BJ (cell line): ENCODE data around the gene MTG2. TPM values are rescaled to one million over a fixed set of nuclear protein-coding genes. Genes with fewer than 3 reads are reported as not detected.

Experiments
- CTCF ChIA-PET: fragments of 350-600 bp; formaldehyde crosslinking; extraction: SDS; loops from one replicate; lab custom pipeline; 2021; ENCODE audit warnings: antibody characterized with exemption, inconsistent platforms; lab: Yijun Ruan, JAX
- POLR2A ChIA-PET: fragments of 300-600 bp; sonication (Branson Sonifier 250); formaldehyde crosslinking; extraction: SDS; loops from one replicate; lab custom pipeline; 2021; ENCODE audit warnings: antibody characterized with exemption; lab: Charles Lee
- DNase-seq: peaks from one replicate; pipeline ENCODE4 v3.0.0-alpha.2; 2011; ENCODE audit warnings: low read depth
- H3K27me3 ChIP-seq: 2 replicates; pipeline ENCODE4 v1.6.0; 2011; ENCODE audit warnings: low read length; ENCODE audit not compliant: control insufficient read depth, insufficient read depth
- H3K36me3 ChIP-seq: 2 replicates; pipeline ENCODE4 v1.5.1; 2011; ENCODE audit warnings: low read length; ENCODE audit not compliant: control insufficient read depth, insufficient read depth
- H3K4me3 ChIP-seq: 2 replicates; pipeline ENCODE4 v1.5.1; 2011; ENCODE audit warnings: low read depth, mild to moderate bottlenecking, control low read depth, low read length
- polyA minus RNA-seq: library from RNA; depleted of rRNA, polyadenylated mRNA; stranded (reverse); fragments of >200 nt; gene quantifications from 2 replicates; pipeline ENCODE4 v1.2.3, GENCODE V29; 2011; rRNA and poly(A)+ RNA removed
- polyA plus RNA-seq: library from polyadenylated mRNA; depleted of rRNA; stranded (reverse); fragments of >200 nt; gene quantifications from 2 replicates; pipeline ENCODE4 v1.2.3, GENCODE V29; 2011; rRNA removed
- TF ChIP-seq, protein P1 (sequence below): IDR thresholded peaks from 2 replicates; pipeline ENCODE4 v1.5.1; 2011; ENCODE audit warnings: low read depth, mild to moderate bottlenecking, control low read depth, inconsistent platforms, low read length, moderate library complexity; ENCODE audit not compliant: insufficient read depth

The MTG2 gene, protein sequence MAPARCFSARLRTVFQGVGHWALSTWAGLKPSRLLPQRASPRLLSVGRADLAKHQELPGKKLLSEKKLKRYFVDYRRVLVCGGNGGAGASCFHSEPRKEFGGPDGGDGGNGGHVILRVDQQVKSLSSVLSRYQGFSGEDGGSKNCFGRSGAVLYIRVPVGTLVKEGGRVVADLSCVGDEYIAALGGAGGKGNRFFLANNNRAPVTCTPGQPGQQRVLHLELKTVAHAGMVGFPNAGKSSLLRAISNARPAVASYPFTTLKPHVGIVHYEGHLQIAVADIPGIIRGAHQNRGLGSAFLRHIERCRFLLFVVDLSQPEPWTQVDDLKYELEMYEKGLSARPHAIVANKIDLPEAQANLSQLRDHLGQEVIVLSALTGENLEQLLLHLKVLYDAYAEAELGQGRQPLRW
- polyA plus RNA-seq (17.6 and 19.3 TPM in 2 replicates), polyA minus RNA-seq (9.1 and 12.5 TPM in 2 replicates)

GRCh38 chr20:62182469-62183425 lies at the start of gene MTG2:
Gene MTG2 (plus strand): TSS chr20:62183028. CDS start chr20:62193421, 10,393 bp downstream.
- Histone ChIP-seq H3K36me3 (peaks cover 5% of the 10 kb centered on the region), H3K4me3 (peak within 1 kb of the TSS; percentile 98), H3K27me3 (no peaks in the 10 kb centered on the region)
- TF ChIP-seq, protein P1, sequence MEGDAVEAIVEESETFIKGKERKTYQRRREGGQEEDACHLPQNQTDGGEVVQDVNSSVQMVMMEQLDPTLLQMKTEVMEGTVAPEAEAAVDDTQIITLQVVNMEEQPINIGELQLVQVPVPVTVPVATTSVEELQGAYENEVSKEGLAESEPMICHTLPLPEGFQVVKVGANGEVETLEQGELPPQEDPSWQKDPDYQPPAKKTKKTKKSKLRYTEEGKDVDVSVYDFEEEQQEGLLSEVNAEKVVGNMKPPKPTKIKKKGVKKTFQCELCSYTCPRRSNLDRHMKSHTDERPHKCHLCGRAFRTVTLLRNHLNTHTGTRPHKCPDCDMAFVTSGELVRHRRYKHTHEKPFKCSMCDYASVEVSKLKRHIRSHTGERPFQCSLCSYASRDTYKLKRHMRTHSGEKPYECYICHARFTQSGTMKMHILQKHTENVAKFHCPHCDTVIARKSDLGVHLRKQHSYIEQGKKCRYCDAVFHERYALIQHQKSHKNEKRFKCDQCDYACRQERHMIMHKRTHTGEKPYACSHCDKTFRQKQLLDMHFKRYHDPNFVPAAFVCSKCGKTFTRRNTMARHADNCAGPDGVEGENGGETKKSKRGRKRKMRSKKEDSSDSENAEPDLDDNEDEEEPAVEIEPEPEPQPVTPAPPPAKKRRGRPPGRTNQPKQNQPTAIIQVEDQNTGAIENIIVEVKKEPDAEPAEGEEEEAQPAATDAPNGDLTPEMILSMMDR, result no peak
- DNase-seq, result peak; percentile 71
- POLR2A ChIA-PET, result no interaction called here
- CTCF ChIA-PET, result no interaction called here

DNA sequence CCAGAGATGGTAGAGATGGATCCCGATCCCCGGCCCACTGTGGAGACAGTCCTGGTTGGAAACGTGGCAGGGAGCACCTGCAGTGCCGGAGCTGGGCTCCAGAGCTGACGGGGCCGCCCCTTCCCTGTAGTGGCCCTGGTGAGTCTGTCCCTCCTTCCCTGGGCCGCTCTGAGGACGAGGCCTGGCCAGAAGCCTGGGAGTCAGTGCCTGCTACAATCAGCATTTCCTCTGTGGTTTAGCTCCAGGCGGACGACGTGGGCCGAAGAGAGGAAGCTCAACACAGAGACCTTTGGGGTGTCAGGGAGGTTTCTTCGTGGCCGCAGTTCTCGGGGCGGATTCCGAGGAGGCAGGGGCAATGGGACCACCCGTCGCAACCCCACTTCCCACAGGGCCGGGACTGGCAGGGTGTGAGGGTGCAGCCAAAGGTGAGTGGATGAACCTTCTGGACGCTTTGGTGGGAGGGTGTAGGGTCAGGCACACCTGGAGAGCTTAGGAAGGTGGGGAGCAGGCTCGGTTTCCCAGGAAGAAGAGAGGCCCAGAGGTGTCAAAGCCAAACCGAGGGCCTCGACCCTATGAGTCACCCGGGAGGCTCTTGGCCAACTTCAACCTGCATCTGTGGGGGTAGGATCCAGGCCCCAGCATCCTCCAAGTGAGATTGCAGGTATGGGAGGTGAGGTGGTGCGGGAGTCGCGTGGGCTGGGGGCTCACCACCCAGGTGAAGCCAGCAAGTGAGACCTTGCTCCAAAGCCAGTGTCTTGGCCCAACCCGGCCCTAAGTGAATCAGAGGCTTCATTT lies 49.6 kb upstream of the MTG2 start:
- CTCF ChIA-PET, result interaction anchor here (0.7 to 3.1 kb wide), 5 partner anchors 10 to 107 kb away, joined by 3 to 14 read pairs (median 4); partner anchors contain the start of genes PSMA7 and SS18L1
- POLR2A ChIA-PET, result no interaction called here
- no peak for DNase-seq
- TF ChIP-seq, protein P1, result no peak
- Histone ChIP-seq H3K4me3 (no peak overlapping the region), H3K36me3 (peaks cover 62% of the 10 kb centered on the region), H3K27me3 (no peaks in the 10 kb centered on the region)

DNA sequence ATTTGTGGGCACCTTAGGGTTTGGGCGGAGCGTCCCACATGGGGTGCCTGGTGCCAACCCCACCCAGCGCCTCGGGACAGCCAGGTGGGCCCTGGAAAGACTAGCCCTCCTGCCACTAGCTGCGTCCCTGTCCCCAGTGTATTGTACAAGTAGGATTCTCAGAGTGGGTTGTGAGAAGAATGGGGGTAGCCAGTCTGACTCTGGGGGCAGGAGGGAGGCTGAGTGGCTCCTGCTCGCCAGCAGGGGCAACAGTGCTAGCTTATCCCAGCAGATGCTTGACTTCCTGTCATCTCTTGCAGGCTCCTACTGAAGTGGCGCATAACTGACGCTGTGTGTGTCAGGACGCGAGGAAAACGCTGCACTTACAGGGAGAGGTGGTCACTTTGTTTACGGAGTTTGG lies 49.0 kb upstream of the MTG2 start:
- Histone ChIP-seq H3K36me3 (peaks cover 60% of the 10 kb centered on the region), H3K4me3 (no peak overlapping the region), H3K27me3 (no peaks in the 10 kb centered on the region)
- ChIA-PET CTCF (interaction anchor here (3.1 kb wide), 1 partner anchor 107 kb away, joined by 14 read pairs; no protein-coding TSS in a partner anchor), POLR2A (no interaction called here)
- TF ChIP-seq, protein P1, result no peak
- no peak for DNase-seq

DNA sequence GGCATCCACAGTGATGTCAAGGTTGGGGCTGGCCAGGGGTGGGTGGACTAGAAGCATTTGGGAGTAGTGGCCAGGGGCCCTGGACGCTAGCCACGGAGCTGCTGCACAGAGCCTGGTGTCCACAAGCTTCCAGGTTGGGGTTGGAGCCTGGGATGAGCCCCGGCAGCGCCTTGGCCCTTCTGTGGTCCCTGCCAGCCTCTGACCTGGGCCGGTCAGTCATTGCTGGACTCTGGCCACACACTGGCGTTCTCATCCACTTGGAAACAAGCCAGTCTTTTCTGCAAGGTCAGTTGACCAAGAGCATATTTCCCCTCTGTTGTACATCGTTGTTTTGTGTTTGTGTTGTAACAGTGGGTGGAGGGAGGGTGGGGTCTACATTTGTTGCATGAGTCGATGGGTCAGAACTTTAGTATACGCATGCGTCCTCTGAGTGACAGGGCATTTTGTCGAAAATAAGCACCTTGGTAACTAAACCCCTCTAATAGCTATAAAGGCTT lies 48.0 kb upstream of the MTG2 start:
- no peak for DNase-seq
- peaks cover 66% of the 10 kb centered on the region for H3K36me3 ChIP-seq
- POLR2A ChIA-PET, result no interaction called here
- CTCF ChIA-PET, result interaction anchor here (0.6 to 4.1 kb wide), 4 partner anchors 13 to 124 kb away, joined by 3 to 33 read pairs (median 6); partner anchors contain the start of gene LSM14B
- H3K4me3 ChIP-seq, result no peak overlapping the region
- no peaks in the 10 kb centered on the region for H3K27me3 ChIP-seq
- TF ChIP-seq, protein P1, result no peak
